A549 (cell line): ENCODE results near the gene CR2. TPM values are rescaled to one million over a fixed set of nuclear protein-coding genes. Genes with fewer than 3 reads are reported as not detected.
"Not testable (repeated sequence)": the region's sequence is repeated elsewhere in the genome, so short reads cannot be mapped to it uniquely, and the experiment has no call there.

Experiments used
- ATAC-seq, 2 experiments: fragments of 200-7000 bp in 1 of 2; fragments of >200 bp in 1 of 2; cut with Nextera tagmentation in 1 of 2; cut with Tn5 transposase in 1 of 2; 3 replicates each; pipeline versions ENCODE4 v1.8.0 to v1.9.1; 2018 to 2020; ENCODE audit warnings: mild to moderate bottlenecking in 1 of 2, moderate library complexity in 1 of 2
- CTCF ChIA-PET: fragments of 300-600 bp; sonication (Branson Sonifier 250); formaldehyde crosslinking; extraction: SDS; loops from one replicate; lab custom pipeline; 2021; ENCODE audit warnings: antibody characterized with exemption, inconsistent platforms; lab: Yijun Ruan, JAX
- POLR2A ChIA-PET: fragments of 350-600 bp; formaldehyde crosslinking; extraction: SDS; loops from one replicate; lab custom pipeline; 2021; ENCODE audit warnings: antibody characterized with exemption, inconsistent platforms; lab: Yijun Ruan, JAX
- DNase-seq, 2 experiments: peaks; one replicate each; pipeline versions ENCODE4 v3.0.0 to v3.0.0-alpha.2; 2011 to 2016; ENCODE audit warnings: low read depth in 1 of 2, low spot score in 1 of 2
- FAIRE-seq: peaks from 2 replicates; lab custom pipeline; 2011; peaks lifted over from hg19 to GRCh38; lab: Jason Lieb, UNC
- H3K27ac ChIP-seq, 2 experiments: fragments of >200 bp; sonication (Bioruptor Twin); formaldehyde crosslinking; 3 replicates each; pipeline ENCODE4 v1.5.1; 2016 to 2017
- H3K4me1 ChIP-seq: fragments of >200 bp; sonication (Bioruptor Twin); formaldehyde crosslinking; 3 replicates; pipeline ENCODE4 v1.6.1; 2016
- H3K4me2 ChIP-seq: fragments of >200 bp; sonication (Bioruptor Twin); formaldehyde crosslinking; 3 replicates; pipeline ENCODE4 v1.6.1; 2016
- H3K4me3 ChIP-seq: fragments of >200 bp; sonication (Bioruptor Twin); formaldehyde crosslinking; 3 replicates; pipeline ENCODE4 v1.5.1; 2016
- H3K9me3 ChIP-seq: fragments of >200 bp; sonication (Bioruptor Twin); formaldehyde crosslinking; 3 replicates; pipeline ENCODE4 v1.6.1; 2016
- ELK1 ChIP-seq: fragments of 150-350 bp; IDR thresholded peaks from 2 replicates; pipeline ENCODE4 v1.6.1; 2014; ENCODE audit warnings: low read depth, mild to moderate bottlenecking, low read length
- HDAC2 ChIP-seq: fragments of 200-600 bp; sonication (generic); IDR thresholded peaks from 2 replicates; pipeline ENCODE4 v1.6.1; 2016
- HOXB5 ChIP-seq: fragments of 250-450 bp; sonication (Bioruptor Pico); IDR thresholded peaks from 2 replicates; pipeline ENCODE4 v1.5.0; 2020; ENCODE audit warnings: mild to moderate bottlenecking, moderate library complexity
- JUN ChIP-seq, 2 experiments: fragments of >200 bp; sonication (Bioruptor Twin); formaldehyde crosslinking; IDR thresholded peaks; 2 replicates in 1 of 2; 3 replicates in 1 of 2; pipeline ENCODE4 v1.6.1; 2016 to 2017
- JUNB ChIP-seq: fragments of >200 bp; sonication (Bioruptor Twin); formaldehyde crosslinking; IDR thresholded peaks from 2 replicates; pipeline ENCODE4 v1.6.1; 2016
- KDM5A ChIP-seq: fragments of 200-600 bp; sonication (generic); IDR thresholded peaks from 2 replicates; pipeline ENCODE4 v1.6.1; 2016; ENCODE audit warnings: antibody characterized with exemption, mild to moderate bottlenecking
- MAFK ChIP-seq: fragments of 450-650 bp; IDR thresholded peaks from 2 replicates; pipeline ENCODE4 v1.6.1; 2014; ENCODE audit not compliant: partially characterized antibody
- MAX ChIP-seq: IDR thresholded peaks from 2 replicates; pipeline ENCODE4 v1.6.1; 2012
- NR3C1 ChIP-seq: fragments of >200 bp; sonication (Bioruptor Twin); formaldehyde crosslinking; IDR thresholded peaks from 3 replicates; pipeline ENCODE4 v1.6.1; 2017
- PHF8 ChIP-seq: fragments of 200-600 bp; sonication (generic); IDR thresholded peaks from 2 replicates; pipeline ENCODE4 v1.6.1; 2016; ENCODE audit warnings: low read depth, mild to moderate bottlenecking, antibody characterized with exemption, moderate library complexity, borderline replicate concordance
- RCOR1 ChIP-seq: fragments of 150-350 bp; IDR thresholded peaks from 2 replicates; pipeline ENCODE4 v1.6.1; 2014; ENCODE audit warnings: antibody characterized with exemption, low read length, low read depth
- WGBS: methylation state at CpG from one replicate; pipeline ENCODE4 v1.1.6; 2017; ENCODE audit errors: missing lambda C conversion rate; 5-methylcytosine and 5-hydroxymethylcytosine counted together
- polyA plus RNA-seq, 4 experiments: library from polyadenylated mRNA; depleted of rRNA in 3 of 4; stranded (reverse); fragments of >200 nt; fragmentation: RNase III in 1 of 4; extraction: RNeasy Plus Mini Kit Qiagen cat#74134 plus additional on column Dnase treatment in 1 of 4; gene quantifications; 2 replicates in 3 of 4; 3 replicates in 1 of 4; pipeline ENCODE4 v1.2.3, GENCODE V29; 2011 to 2017

Gene CR2
- polyA plus RNA-seq, 2 of the 4 experiments (the other 2 are of a cell fraction): not detected

- no peaks in the 10 kb centered on the region for H3K9me3 ChIP-seq
- H3K4me3 ChIP-seq: no peak overlapping the region
- no peaks in the 10 kb centered on the region for H3K4me1 ChIP-seq
- FAIRE-seq: no peak
- no peak for DNase-seq
- ATAC-seq: no peak
- POLR2A ChIA-PET: no interaction called here
- H3K4me2 ChIP-seq: no peak overlapping the region
- no peak overlapping the region for H3K27ac ChIP-seq
- CTCF ChIA-PET: no interaction called here
- no peak for TF ChIP-seq RCOR1
- no peak for TF ChIP-seq NR3C1
- no peak for TF ChIP-seq PHF8
- TF ChIP-seq KDM5A: no peak
- TF ChIP-seq HDAC2: no peak
- no peak for TF ChIP-seq JUN (IDR thresholded peaks at IDR 0.05)
- TF ChIP-seq HOXB5 (CRISPR knock-in tag): no peak
- TF ChIP-seq, all 56 proteins: peak for 0
These were observed 62.6 kb downstream of the CR2 start for GRCh38 chr1:207516729-207517128.

- ChIA-PET POLR2A (no interaction called here), CTCF (interaction anchor here (1.2 to 2.2 kb wide), 2 partner anchors 17 to 19 kb away, joined by 3 to 5 read pairs; no protein-coding TSS in a partner anchor)
- TF ChIP-seq MAX (no peak), MAFK (peak; percentile 68)
- no peak overlapping the region for H3K27ac ChIP-seq
- DNase-seq (no peak), FAIRE-seq (no peak), ATAC-seq (no peak)
- H3K4me3 ChIP-seq: no peak overlapping the region
- no peaks in the 10 kb centered on the region for H3K9me3 ChIP-seq
- H3K4me1 ChIP-seq: no peaks in the 10 kb centered on the region
- H3K4me2 ChIP-seq: no peak overlapping the region
- 29% methylated on average over 4 of the region's 4 CpGs for WGBS
These were observed 64.6 kb downstream of the CR2 start for GRCh38 chr1:207518608-207519236.

GRCh38 chr1:207519505-207520399 lies 65.6 kb downstream of the CR2 start:
- Histone ChIP-seq H3K4me2 (no peak overlapping the region), H3K27ac (no peak overlapping the region), H3K4me1 (no peaks in the 10 kb centered on the region), H3K9me3 (no peaks in the 10 kb centered on the region), H3K4me3 (no peak overlapping the region)
- WGBS: 66% methylated on average over 23 of the region's 23 CpGs
- ATAC-seq (no peak), DNase-seq (no peak), FAIRE-seq (no peak)
- POLR2A ChIA-PET: no interaction called here
- no peak for TF ChIP-seq JUNB
- TF ChIP-seq ELK1: no peak
- CTCF ChIA-PET: interaction anchor here (1.1 to 2.2 kb wide), 4 partner anchors 18 to 436 kb away, joined by 3 to 5 read pairs (median 4); no protein-coding TSS in a partner anchor

- H3K4me2 ChIP-seq, H3K4me1 ChIP-seq, H3K27ac ChIP-seq, POLR2A ChIA-PET, ATAC-seq, H3K9me3 ChIP-seq, H3K4me3 ChIP-seq, FAIRE-seq, DNase-seq: not testable (repeated sequence)
- CTCF ChIA-PET: interaction anchor here (1.1 to 1.3 kb wide), 3 partner anchors 21 to 437 kb away, joined by 3 to 4 read pairs (median 3); no protein-coding TSS in a partner anchor
- WGBS: 70% methylated on average over 10 of the region's 10 CpGs
These were observed 66.5 kb downstream of the CR2 start for GRCh38 chr1:207520400-207521345.

- H3K4me3 ChIP-seq, CTCF ChIA-PET, DNase-seq, ATAC-seq, H3K4me1 ChIP-seq, POLR2A ChIA-PET, H3K9me3 ChIP-seq, H3K27ac ChIP-seq, H3K4me2 ChIP-seq, FAIRE-seq: not testable (repeated sequence)
- WGBS: 22% methylated on average over 3 of the region's 3 CpGs
These were observed 71.1 kb downstream of the CR2 start for GRCh38 chr1:207525239-207525638.

- H3K4me2 ChIP-seq, H3K9me3 ChIP-seq, H3K4me3 ChIP-seq, POLR2A ChIA-PET, DNase-seq, FAIRE-seq, H3K4me1 ChIP-seq, H3K27ac ChIP-seq, CTCF ChIA-PET: not testable (repeated sequence)
- no CpG with 5 or more reads among the region's 1 CpG for WGBS
- peak; percentile 81 to 83; a peak in 5 of 6 replicates for ATAC-seq
These were observed 74.3 kb downstream of the CR2 start for GRCh38 chr1:207528401-207528800.

GRCh38 chr1:207536263-207536662 lies 82.1 kb downstream of the CR2 start:
- DNase-seq, FAIRE-seq, CTCF ChIA-PET, H3K27ac ChIP-seq, H3K9me3 ChIP-seq, H3K4me3 ChIP-seq, H3K4me1 ChIP-seq, ATAC-seq, POLR2A ChIA-PET, H3K4me2 ChIP-seq: not testable (repeated sequence)
- WGBS: no CpG with 5 or more reads among the region's 5 CpGs
